Measurements from ENCODE around the gene CLEC11A. TPM values are rescaled to one million over a fixed set of nuclear protein-coding genes. Genes with fewer than 3 reads are reported as not detected.

CLEC11A gene
- total and polyA plus RNA-seq, 2 donors from 2014 or later: 9.6 to 24.5 TPM

DNA sequence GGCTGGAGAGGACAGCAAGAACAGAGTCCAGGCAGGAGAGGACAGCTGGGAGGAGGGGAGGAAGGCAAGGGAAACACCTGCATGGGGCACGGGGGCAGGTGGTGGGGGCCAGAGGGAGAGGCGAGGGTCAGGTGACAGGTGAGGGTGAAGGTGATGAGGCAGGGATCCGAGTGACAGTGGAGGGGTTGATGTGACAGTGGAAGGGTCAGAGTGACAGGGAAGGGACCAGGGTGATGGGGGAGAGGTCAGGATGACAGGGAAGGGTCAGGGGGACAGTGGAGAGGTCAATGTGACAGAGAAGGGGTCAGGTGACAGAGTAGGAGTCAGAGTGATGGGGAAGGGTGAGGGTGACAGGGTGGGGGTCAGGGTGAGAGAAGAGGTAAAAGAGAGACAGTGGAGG, 44.8 kb upstream of the CLEC11A start:
- TF ChIP-seq CTCF (IDR thresholded peaks at IDR 0.05; ENCODE audit: borderline replicate concordance, extremely low read depth, insufficient read depth): no peak
- H3K27me3 ChIP-seq (ENCODE audit: control insufficient read depth, insufficient read depth, low read length): peaks cover 2% of the 10 kb centered on the region
- no peaks in the 10 kb centered on the region for H3K4me1 ChIP-seq (ENCODE audit: control insufficient read depth in 2 of 3, insufficient read depth in 2 of 3, low read depth in 1 of 3, low read length in 3 of 3)

GRCh38 chr19:50679177-50680125, 43.7 kb upstream of the CLEC11A start:
- peak; percentile 82 to 93 (median 84) for DNase-seq
- Histone ChIP-seq H3K36me3 (ENCODE audit: control insufficient read depth in 2 of 3, insufficient read depth in 3 of 3, low read length in 3 of 3) (no peaks in the 10 kb centered on the region), H3K9ac (ENCODE audit: low read length in 3 of 3) (no peak overlapping the region), H3K4me1 (ENCODE audit: control insufficient read depth in 2 of 3, insufficient read depth in 2 of 3, low read depth in 1 of 3, low read length in 3 of 3) (no peaks in the 10 kb centered on the region), H3K9me3 (ENCODE audit: control insufficient read depth in 2 of 3, insufficient read depth in 1 of 3, low read length in 3 of 3) (no peaks in the 10 kb centered on the region), H3K4me3 (ENCODE audit: low read length in 3 of 3) (no peak overlapping the region), H3K27me3 (ENCODE audit: control insufficient read depth, insufficient read depth, low read length) (peaks cover 2% of the 10 kb centered on the region), H3K27ac (ENCODE audit: low read depth in 2 of 2, low read length in 2 of 2) (no peak overlapping the region)
- intact Hi-C loops (cut with DNase I): no loop called here
- no peak for FAIRE-seq
- no peak for TF ChIP-seq CTCF (IDR thresholded peaks at IDR 0.05; ENCODE audit: borderline replicate concordance, extremely low read depth, insufficient read depth)

More for the DNA sequence above, 44.8 kb upstream of the CLEC11A start:
- Histone ChIP-seq H3K9ac (ENCODE audit: low read length in 3 of 3) (no peak overlapping the region), H3K4me3 (ENCODE audit: low read length in 3 of 3) (no peak overlapping the region), H3K27ac (ENCODE audit: low read depth in 2 of 2, low read length in 2 of 2) (no peak overlapping the region), H3K9me3 (ENCODE audit: control insufficient read depth in 2 of 3, insufficient read depth in 1 of 3, low read length in 3 of 3) (no peaks in the 10 kb centered on the region), H3K36me3 (ENCODE audit: control insufficient read depth in 2 of 3, insufficient read depth in 3 of 3, low read length in 3 of 3) (no peaks in the 10 kb centered on the region)
- intact Hi-C loops (cut with DNase I): no loop called here
- no peak for DNase-seq
- FAIRE-seq: no peak

- DNase-seq: no peak
- Histone ChIP-seq H3K4me3 (ENCODE audit: low read length in 3 of 3) (no peak overlapping the region), H3K27ac (ENCODE audit: low read depth in 2 of 2, low read length in 2 of 2) (no peak overlapping the region), H3K4me1 (ENCODE audit: control insufficient read depth in 2 of 3, insufficient read depth in 2 of 3, low read depth in 1 of 3, low read length in 3 of 3) (no peaks in the 10 kb centered on the region), H3K9ac (ENCODE audit: low read length in 3 of 3) (no peak overlapping the region), H3K9me3 (ENCODE audit: control insufficient read depth in 2 of 3, insufficient read depth in 1 of 3, low read length in 3 of 3) (no peaks in the 10 kb centered on the region), H3K27me3 (ENCODE audit: control insufficient read depth, insufficient read depth, low read length) (no peaks in the 10 kb centered on the region), H3K36me3 (ENCODE audit: control insufficient read depth in 2 of 3, insufficient read depth in 3 of 3, low read length in 3 of 3) (no peaks in the 10 kb centered on the region)
- intact Hi-C loops (cut with DNase I): no loop called here
- no peak for TF ChIP-seq CTCF (IDR thresholded peaks at IDR 0.05; ENCODE audit: borderline replicate concordance, extremely low read depth, insufficient read depth)
- FAIRE-seq: no peak
These were observed 36.7 kb upstream of the CLEC11A start for GRCh38 chr19:50686310-50687032.
